PFSK-1 (cell line): ENCODE results near the gene SH3D21.

Experiments used
- FOXP2 ChIP-seq: optimal IDR thresholded peaks from 2 replicates; pipeline ENCODE3; 2011; ENCODE audit warnings: borderline replicate concordance, control low read depth, inconsistent platforms; ENCODE audit not compliant: insufficient read depth; ENCODE audit errors: extremely low read length, extremely low read depth
- POLR2AphosphoS5 ChIP-seq: IDR thresholded peaks from 2 replicates; pipeline ENCODE4 v1.6.1; 2012; ENCODE audit warnings: low read depth, mild to moderate bottlenecking, control low read depth, low read length, moderate library complexity
- SIN3A ChIP-seq: IDR thresholded peaks from 2 replicates; pipeline ENCODE4 v1.6.1; 2012; ENCODE audit warnings: mild to moderate bottlenecking, low read length, moderate library complexity, borderline replicate concordance; ENCODE audit not compliant: insufficient read depth
- TAF1 ChIP-seq: IDR thresholded peaks from 2 replicates; pipeline ENCODE4 v1.6.1; 2012; ENCODE audit warnings: low read length, control low read depth, borderline replicate concordance; ENCODE audit not compliant: insufficient read depth
- TF ChIP-seq, protein P1 (sequence below), 2 experiments: IDR thresholded peaks; 2 replicates each; pipeline versions ENCODE4 v1.6.1 to v1.8.0; 2011 to 2012; ENCODE audit warnings: low read depth in 2 of 2, low read length in 2 of 2, control low read depth in 1 of 2, inconsistent platforms in 1 of 2, mild to moderate bottlenecking in 1 of 2, moderate library complexity in 1 of 2; ENCODE audit not compliant: insufficient read depth in 1 of 2

Gene SH3D21

DNA sequence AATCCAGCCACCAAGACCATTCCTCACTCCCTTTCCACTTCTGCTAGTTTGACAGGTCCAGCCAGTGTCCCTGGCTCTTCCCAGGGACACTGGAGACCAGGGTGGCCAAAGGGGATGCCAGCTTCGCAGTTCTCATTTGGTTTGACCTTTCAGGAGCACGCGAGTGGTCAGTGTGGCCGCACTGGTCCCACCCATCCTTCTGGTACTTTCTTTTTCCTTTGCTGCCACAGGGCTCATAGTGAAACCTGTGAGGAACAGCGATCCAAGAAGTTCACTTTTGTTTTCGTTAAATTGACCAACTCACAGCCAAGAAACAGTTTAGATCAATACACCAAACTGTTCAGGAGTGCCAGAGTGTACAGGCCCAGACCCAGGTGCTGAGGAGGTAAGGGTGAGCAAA lies 31.7 kb downstream of the SH3D21 start:
- no peak for TF ChIP-seq FOXP2

DNA sequence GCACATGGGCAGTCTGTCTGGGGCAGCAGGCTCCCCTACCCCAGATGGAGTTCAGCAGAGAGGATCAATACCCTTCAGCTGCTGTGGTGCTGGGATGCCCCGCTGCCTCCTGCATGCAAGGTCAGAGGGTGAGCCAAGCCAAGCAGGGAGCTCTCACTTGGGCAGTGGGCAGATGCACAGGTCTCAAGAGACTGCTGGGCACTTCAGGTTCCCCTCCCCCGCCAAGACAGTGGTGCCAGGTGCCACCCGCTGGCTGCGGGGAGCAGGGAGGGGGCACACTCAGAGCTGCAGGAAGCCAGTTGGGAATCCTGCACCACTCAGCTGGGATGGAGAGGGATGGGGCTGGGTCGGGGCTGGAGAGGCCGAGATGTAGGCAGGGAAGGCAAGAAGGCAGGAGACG lies 33.0 kb downstream of the SH3D21 start:
- TF ChIP-seq, protein P1, sequence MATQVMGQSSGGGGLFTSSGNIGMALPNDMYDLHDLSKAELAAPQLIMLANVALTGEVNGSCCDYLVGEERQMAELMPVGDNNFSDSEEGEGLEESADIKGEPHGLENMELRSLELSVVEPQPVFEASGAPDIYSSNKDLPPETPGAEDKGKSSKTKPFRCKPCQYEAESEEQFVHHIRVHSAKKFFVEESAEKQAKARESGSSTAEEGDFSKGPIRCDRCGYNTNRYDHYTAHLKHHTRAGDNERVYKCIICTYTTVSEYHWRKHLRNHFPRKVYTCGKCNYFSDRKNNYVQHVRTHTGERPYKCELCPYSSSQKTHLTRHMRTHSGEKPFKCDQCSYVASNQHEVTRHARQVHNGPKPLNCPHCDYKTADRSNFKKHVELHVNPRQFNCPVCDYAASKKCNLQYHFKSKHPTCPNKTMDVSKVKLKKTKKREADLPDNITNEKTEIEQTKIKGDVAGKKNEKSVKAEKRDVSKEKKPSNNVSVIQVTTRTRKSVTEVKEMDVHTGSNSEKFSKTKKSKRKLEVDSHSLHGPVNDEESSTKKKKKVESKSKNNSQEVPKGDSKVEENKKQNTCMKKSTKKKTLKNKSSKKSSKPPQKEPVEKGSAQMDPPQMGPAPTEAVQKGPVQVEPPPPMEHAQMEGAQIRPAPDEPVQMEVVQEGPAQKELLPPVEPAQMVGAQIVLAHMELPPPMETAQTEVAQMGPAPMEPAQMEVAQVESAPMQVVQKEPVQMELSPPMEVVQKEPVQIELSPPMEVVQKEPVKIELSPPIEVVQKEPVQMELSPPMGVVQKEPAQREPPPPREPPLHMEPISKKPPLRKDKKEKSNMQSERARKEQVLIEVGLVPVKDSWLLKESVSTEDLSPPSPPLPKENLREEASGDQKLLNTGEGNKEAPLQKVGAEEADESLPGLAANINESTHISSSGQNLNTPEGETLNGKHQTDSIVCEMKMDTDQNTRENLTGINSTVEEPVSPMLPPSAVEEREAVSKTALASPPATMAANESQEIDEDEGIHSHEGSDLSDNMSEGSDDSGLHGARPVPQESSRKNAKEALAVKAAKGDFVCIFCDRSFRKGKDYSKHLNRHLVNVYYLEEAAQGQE (IDR thresholded peaks at IDR 0.05; ENCODE audit: insufficient read depth in 1 of 2, low read depth in 2 of 2, low read length in 2 of 2): no peak
- TF ChIP-seq POLR2AphosphoS5: no peak
- no peak for TF ChIP-seq FOXP2
- TF ChIP-seq SIN3A: no peak
- TF ChIP-seq TAF1: no peak

DNA sequence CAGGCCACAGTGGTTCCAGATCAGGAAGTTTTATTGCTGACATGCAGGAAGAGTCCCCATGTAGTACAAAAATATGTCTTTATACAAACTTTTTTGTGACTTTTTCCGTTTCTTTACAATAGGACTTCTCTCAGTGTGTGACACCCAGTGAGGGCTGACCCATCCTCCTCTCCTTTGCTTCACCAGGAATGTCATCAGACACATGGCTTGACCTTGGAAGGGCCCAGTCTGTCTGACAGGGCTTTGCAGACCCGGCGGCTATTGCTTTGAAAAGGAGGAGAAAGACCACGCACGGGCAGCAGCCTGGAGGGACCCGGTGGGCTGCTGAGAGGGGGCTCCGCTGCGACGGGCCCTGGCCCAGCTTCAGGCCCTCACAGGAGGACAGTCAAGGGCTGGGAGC lies 33.4 kb downstream of the SH3D21 start:
- TF ChIP-seq POLR2AphosphoS5 (no peak), FOXP2 (no peak), TAF1 (no peak), SIN3A (no peak)
- TF ChIP-seq, protein P1 (IDR thresholded peaks at IDR 0.05; ENCODE audit: insufficient read depth in 1 of 2, low read depth in 2 of 2, low read length in 2 of 2): no peak

DNA sequence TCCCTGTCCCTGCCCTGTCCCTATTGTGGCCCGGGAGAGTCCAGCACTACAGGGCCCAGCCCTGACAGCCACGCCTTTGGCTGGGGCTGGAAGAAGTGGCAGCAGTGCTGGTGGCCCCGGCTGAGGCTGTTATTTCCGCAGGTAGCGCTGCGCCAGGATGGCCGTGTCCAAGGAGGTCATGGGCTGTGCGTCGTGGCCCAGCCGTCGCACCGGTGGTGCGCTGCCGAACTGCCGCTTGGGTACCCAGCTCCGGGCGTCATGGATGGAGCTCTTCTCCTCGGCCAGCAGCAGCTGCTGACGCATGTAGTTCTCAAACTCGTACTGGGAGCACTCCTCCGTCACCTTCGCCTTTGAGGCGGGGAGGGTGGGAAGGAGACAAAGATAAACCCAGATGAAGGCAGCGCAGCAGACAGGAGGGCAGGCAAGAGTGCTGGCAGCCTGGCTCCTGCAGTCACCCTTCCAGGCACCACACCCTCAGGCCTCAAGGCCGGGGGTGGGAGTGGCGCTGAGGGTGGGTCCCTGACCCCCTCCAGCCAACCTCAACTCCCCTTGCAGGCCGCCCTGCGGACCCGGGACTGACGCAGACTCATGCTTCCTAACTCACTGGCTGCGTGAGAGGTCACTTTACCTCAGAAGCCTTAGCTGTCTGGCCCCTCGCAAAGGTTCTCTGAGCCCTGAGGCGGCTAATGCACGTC lies 35.6 kb downstream of the SH3D21 start:
- TF ChIP-seq SIN3A: no peak
- TF ChIP-seq, protein P1 (IDR thresholded peaks at IDR 0.05; ENCODE audit: insufficient read depth in 1 of 2, low read depth in 2 of 2, low read length in 2 of 2): no peak
- TF ChIP-seq FOXP2: no peak
- TF ChIP-seq TAF1: no peak
- TF ChIP-seq POLR2AphosphoS5: no peak

DNA sequence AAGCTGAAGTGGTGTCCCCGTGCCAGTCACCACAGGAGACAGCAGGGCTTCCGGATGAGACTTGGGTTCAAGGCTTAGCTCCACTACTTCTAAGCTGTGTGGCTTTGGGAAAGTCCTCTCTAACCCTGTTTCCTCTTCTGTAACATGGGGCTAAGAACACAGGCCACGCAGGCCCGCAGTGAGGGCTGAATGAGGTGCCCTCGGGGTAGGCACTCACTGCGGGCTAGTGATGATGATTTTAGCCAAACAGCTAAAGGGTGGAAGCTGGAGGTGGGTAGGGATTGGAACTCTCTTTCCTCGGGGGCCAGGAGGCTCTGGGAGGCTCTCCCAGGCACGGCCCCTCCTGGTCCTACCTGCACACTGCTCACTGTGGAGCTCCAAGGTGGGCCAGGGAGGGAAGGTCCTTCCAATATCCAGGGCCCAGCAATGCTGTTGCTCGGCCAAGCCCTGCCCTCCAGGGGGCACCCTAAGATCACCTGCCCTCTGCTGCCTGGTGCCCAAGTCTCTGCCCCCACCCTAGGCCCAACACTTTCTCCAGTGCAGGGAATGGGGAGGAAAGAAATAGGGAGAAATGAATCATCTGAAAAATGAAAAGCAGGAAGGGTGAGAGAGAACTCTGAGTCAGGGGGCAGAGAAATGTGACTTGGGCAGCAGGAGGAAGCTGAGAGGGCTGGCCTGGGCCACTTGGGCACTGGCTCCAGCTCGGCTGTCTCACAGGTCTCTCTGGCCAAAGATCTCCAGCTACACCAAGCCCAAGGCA lies 36.4 kb downstream of the SH3D21 start:
- no peak for TF ChIP-seq TAF1
- TF ChIP-seq FOXP2: no peak
- TF ChIP-seq SIN3A: no peak
- no peak for TF ChIP-seq POLR2AphosphoS5
- TF ChIP-seq, protein P1 (IDR thresholded peaks at IDR 0.05; ENCODE audit: insufficient read depth in 1 of 2, low read depth in 2 of 2, low read length in 2 of 2): no peak
